OCI-LY7 (cell line): Measurements from ENCODE around the gene MED6. TPM values are rescaled to one million over a fixed set of nuclear protein-coding genes. Genes with fewer than 3 reads are reported as not detected.

Experiments
- BruUV-seq: library from RNA; stranded (reverse); fragments of 400-500 nt; replicated peaks from 2 replicates; lab custom pipeline; 2021; lab: Mats Ljungman, UMichigan
- CTCF ChIA-PET: fragments of 300-600 bp; sonication (Branson Sonifier 250); formaldehyde crosslinking; loops from one replicate; lab custom pipeline; 2022; ENCODE audit warnings: antibody characterized with exemption; ENCODE audit not compliant: unreplicated experiment; lab: Charles Lee
- POLR2A ChIA-PET: fragments of 300-600 bp; sonication (Branson Sonifier 250); formaldehyde crosslinking; loops from one replicate; lab custom pipeline; 2022; ENCODE audit warnings: antibody characterized with exemption; lab: Charles Lee
- DNase-seq: peaks from one replicate; pipeline ENCODE4 v3.0.0-alpha.2; 2015; ENCODE audit warnings: low spot score
- H2AFZ ChIP-seq: fragments of 200-600 bp; sonication (generic), shearing (Covaris generic); 2 replicates; pipeline ENCODE4 v1.6.1; 2014; ENCODE audit warnings: mild to moderate bottlenecking, antibody characterized with exemption, low read length, moderate library complexity
- H3K27ac ChIP-seq: fragments of 200-600 bp; sonication (generic); 2 replicates; pipeline ENCODE4 v1.5.1; 2014; ENCODE audit warnings: mixed run types, low read depth, mild to moderate bottlenecking, moderate library complexity, low read length, inconsistent platforms; ENCODE audit not compliant: poor library complexity, severe bottlenecking
- H3K36me3 ChIP-seq: fragments of 200-600 bp; sonication (generic); 2 replicates; pipeline ENCODE4 v1.6.1; 2014; ENCODE audit warnings: mild to moderate bottlenecking, antibody characterized with exemption, low read length, moderate library complexity, mixed read lengths; ENCODE audit not compliant: insufficient read depth
- H3K4me1 ChIP-seq: fragments of 200-600 bp; sonication (generic); 2 replicates; pipeline ENCODE4 v1.5.1; 2014; ENCODE audit warnings: mild to moderate bottlenecking, low read length; ENCODE audit not compliant: insufficient read depth, poor library complexity, severe bottlenecking
- H3K4me2 ChIP-seq: fragments of 200-600 bp; sonication (generic); 2 replicates; pipeline ENCODE4 v1.6.1; 2014; ENCODE audit warnings: mild to moderate bottlenecking, low read length
- H3K4me3 ChIP-seq: fragments of 200-600 bp; sonication (generic); 2 replicates; pipeline ENCODE4 v1.5.1; 2014; ENCODE audit warnings: mild to moderate bottlenecking, low read depth, low read length; ENCODE audit not compliant: poor library complexity, severe bottlenecking
- H3K79me2 ChIP-seq: fragments of 200-600 bp; sonication (generic); 2 replicates; pipeline ENCODE4 v1.6.1; 2016; ENCODE audit warnings: low read depth, mild to moderate bottlenecking, low read length, moderate library complexity, mixed read lengths; ENCODE audit not compliant: insufficient read depth
- H3K9me2 ChIP-seq: fragments of 200-600 bp; sonication (generic); 2 replicates; pipeline ENCODE4 v1.6.1; 2016; ENCODE audit warnings: mild to moderate bottlenecking, low read length, mixed read lengths; ENCODE audit not compliant: insufficient read depth
- H3K9me3 ChIP-seq: fragments of 200-600 bp; sonication (generic); 2 replicates; pipeline ENCODE4 v1.6.1; 2014; ENCODE audit warnings: mild to moderate bottlenecking, mixed run types, low read length, mixed read lengths
- H4K20me1 ChIP-seq: fragments of 200-600 bp; sonication (generic); 2 replicates; pipeline ENCODE4 v1.6.1; 2014; ENCODE audit warnings: mild to moderate bottlenecking, antibody characterized with exemption, low read length, moderate library complexity, mixed read lengths; ENCODE audit not compliant: insufficient read depth
- CTCF ChIP-seq: fragments of 200-600 bp; sonication (generic); conservative IDR thresholded peaks from 2 replicates; pipeline ENCODE4 v1.5.1; 2014; ENCODE audit warnings: mild to moderate bottlenecking, antibody characterized with exemption, low read length, moderate library complexity, mixed read lengths
- EZH2phosphoT487 ChIP-seq: fragments of 200-600 bp; sonication (generic); IDR thresholded peaks from 2 replicates; pipeline ENCODE4 v1.6.1; 2018; ENCODE audit warnings: low read depth, borderline replicate concordance, mild to moderate bottlenecking, mixed run types, antibody characterized with exemption, low read length, moderate library complexity, mixed read lengths
- intact Hi-C: fragments of 100-400 bp; cut with micrococcal nuclease; formaldehyde crosslinking; loops from one replicate; pipeline ENCODE4 v1.10.0; 2022; ENCODE audit not compliant: unreplicated experiment
- total RNA-seq, 2 experiments: library from RNA; depleted of rRNA in 1 of 2; stranded (reverse); fragments of >200 nt in 1 of 2; shearing (Covaris generic) in 1 of 2; gene quantifications; 2 replicates each; pipeline ENCODE4 v1.2.3, GENCODE V29; 2014 to 2022

The MED6 gene
- total RNA-seq, 2 experiments from 2014 or later = 28.8 to 59.2 TPM

DNA sequence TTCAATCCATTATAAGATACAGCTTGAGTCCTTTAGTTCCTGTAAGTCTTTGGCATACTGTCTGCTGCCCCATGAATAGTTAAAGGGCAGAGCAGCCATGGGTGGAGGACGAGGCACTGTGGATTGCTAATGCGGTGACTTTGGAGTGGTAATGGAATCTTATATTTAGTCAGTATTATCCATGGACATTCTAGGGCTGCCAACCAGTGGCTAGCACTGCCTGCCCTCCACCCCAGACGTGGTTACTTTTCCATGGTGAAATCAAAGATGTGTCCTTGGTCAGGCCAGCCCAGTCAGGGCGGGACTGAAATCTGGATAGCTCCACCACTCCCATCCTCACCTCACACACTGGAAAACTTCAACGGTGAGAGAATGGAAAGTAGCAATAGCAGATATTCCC lies 43.5 kb upstream of the MED6 start:
- no peak for DNase-seq
- BruUV-seq = no TSS peak
- peaks cover 65% of the 10 kb centered on the region for H3K4me1 ChIP-seq
- no peaks in the 10 kb centered on the region for H4K20me1 ChIP-seq
- no peaks in the 10 kb centered on the region for H3K9me2 ChIP-seq
- peak overlapping the region; percentile 82 for H3K27ac ChIP-seq
- TF ChIP-seq EZH2phosphoT487 (no peak), CTCF (0 out of 2 replicates have a peak, but pooled peaks have one; percentile 9)
- H3K9me3 ChIP-seq = no peaks in the 10 kb centered on the region
- intact Hi-C loops = loop anchor here (1.0 to 10.0 kb wide), 4 partner anchors 11 to 1029 kb away; partner anchors contain the start of gene SUSD6
- H3K4me3 ChIP-seq = peak overlapping the region; percentile 86
- no peak overlapping the region; the same call in 1 of the 2 replicates for H2AFZ ChIP-seq
- peak overlapping the region; percentile 93 for H3K4me2 ChIP-seq
- CTCF ChIA-PET = no interaction called here
- peaks cover 41% of the 10 kb centered on the region for H3K36me3 ChIP-seq
- peaks cover 90% of the 10 kb centered on the region for H3K79me2 ChIP-seq
- POLR2A ChIA-PET = interaction anchor here (1.8 to 7.3 kb wide), 3 partner anchors 15 to 25 kb away, joined by 6 to 77 read pairs (median 9); no protein-coding TSS in a partner anchor

- DNase-seq = peak; percentile 79
- Histone ChIP-seq H3K9me2 (no peaks in the 10 kb centered on the region), H3K9me3 (no peaks in the 10 kb centered on the region), H3K27ac (peak overlapping the region; percentile 82), H3K79me2 (peaks cover 77% of the 10 kb centered on the region), H3K4me3 (peak overlapping the region; percentile 86), H2AFZ (peak overlapping the region; percentile 10; the same call in 1 of the 2 replicates), H3K36me3 (peaks cover 27% of the 10 kb centered on the region), H3K4me1 (peaks cover 61% of the 10 kb centered on the region), H3K4me2 (peak overlapping the region; percentile 93), H4K20me1 (no peaks in the 10 kb centered on the region)
- TF ChIP-seq EZH2phosphoT487 (no peak), CTCF (no peak)
- CTCF ChIA-PET = interaction anchor here (0.7 to 1.8 kb wide), 2 partner anchors 10 to 25 kb away, joined by 3 to 4 read pairs; no protein-coding TSS in a partner anchor
- intact Hi-C loops = loop anchor here (1.0 to 10.0 kb wide), 4 partner anchors 13 to 1028 kb away; partner anchors contain the start of gene SUSD6
- POLR2A ChIA-PET = interaction anchor here (0.7 to 7.3 kb wide), 12 partner anchors 8 to 57 kb away, joined by 3 to 77 read pairs (median 4); no protein-coding TSS in a partner anchor
- no TSS peak for BruUV-seq
These were observed 42.1 kb upstream of the MED6 start for GRCh38 chr14:70642303-70643235.
